Fibroblast of skin of right quadriceps (primary cell): ENCODE data around the gene TPH1.

Experiments used
- DNase-seq: peaks from one replicate; pipeline ENCODE4 v3.0.0-alpha.2; 2013

The TPH1 gene

DNA sequence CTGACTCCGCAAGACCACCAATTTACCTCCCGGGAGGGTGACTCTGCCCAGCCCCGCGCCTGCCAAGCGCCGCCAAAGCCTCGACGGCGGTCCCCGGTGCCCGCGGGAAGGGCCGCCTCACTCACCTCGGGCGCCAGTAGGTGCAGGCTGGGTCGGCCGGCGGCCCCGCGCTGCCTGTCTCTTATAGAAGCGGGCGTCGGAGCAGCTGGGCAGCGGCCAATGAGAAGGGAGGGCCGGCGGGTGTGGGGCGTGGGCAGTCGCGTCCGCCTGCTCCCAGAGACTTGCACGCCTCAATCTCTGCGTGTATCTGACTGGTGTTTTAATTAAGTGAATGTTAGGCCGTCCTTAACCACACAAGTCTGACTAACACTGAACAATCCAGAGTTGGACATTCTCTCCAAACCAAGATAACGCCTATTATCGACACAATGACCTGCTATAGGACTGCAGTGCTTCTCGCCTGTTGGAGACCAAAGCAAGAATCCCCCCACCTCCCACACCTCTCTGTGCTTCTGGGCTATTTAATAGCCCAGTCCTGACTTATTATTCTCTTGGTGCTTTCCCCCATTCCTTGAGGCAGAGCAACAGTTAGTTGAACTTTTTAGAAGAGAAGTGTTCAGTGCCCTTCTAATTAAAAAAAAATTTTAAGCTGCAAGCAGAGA is at the start of gene TPH1:
TSS of gene TPH1 (minus strand) at position 154 of the 662 bp plus-strand sequence. CDS start 5,507 bp downstream, outside the sequence.
- no peak for DNase-seq

DNA sequence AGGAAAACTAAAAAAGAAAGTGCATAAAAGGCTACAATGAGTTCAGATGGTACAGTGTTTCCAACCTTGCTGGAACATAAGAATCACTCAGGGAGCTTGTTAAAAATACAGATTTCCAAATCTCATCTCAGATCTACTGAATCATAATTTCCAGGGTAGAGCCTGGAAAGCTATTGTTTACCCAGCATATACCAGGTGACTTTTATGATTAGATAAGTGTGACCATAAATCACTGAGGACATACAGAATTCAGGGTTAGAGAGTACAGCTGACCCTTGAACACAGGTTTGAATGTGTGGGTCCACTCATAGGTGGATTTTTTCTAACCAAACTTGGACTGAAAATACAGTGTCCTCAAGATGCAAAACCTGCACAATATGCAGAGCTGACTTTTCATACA is 47.9 kb upstream of the TPH1 start:
- no peak for DNase-seq

DNA sequence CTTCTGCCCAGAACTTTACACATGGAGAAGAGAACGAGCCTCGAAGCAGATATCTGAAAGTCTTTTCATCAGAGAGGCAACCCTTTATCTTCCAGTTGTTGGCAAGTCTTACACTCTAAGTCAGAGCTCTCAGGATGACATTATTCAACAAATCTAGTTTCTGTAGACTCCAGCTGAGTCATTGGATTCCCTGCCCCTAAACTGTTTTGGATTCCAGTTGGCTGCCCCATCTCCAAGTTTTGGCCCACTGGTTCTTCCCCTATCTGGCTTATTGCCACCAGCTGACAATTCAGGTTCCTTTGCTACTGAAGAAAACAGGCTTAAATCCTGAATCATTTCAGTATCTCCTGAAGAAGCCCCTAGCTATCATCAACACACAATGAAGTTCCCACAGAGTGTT is 45.7 kb upstream of the TPH1 start:
- DNase-seq: peak; percentile 14

DNA sequence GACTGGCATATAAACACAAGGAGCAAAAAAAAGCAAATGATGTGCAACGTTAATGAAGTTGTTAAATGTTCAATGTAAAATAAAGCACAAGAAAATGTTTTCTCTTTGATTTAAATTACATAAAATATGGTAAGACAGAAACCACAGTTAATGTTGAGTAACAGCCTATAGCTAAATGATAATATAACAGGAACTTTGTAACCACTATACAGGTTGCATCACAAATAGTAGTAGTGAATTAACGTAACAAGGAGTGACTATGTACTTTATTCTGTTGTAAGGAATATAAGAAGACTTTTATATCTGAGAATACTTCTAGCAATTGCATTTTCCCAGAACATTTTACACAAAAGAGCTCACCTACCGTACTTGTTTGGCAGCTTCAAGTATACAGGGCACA is 42.9 kb upstream of the TPH1 start:
- no peak for DNase-seq

DNA sequence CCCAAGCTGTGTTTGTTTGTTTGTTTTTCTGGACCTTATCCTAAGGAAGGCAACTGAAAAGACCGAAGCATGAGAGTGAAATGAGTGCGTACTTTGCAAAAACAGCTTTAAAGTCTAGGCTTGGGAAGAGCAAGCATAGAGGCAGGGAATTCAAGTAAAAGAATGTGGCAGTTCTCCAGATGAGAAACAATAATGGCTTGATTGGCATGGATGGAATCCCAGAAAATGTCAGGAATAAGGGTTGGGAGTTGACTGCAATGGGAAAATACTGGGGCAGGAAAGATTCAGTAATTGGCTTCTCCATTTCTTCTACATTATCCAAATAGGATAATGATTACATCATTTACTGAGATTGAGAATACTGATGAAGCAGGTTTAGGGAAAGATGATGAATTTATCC is 42.3 kb upstream of the TPH1 start:
- DNase-seq: no peak

DNA sequence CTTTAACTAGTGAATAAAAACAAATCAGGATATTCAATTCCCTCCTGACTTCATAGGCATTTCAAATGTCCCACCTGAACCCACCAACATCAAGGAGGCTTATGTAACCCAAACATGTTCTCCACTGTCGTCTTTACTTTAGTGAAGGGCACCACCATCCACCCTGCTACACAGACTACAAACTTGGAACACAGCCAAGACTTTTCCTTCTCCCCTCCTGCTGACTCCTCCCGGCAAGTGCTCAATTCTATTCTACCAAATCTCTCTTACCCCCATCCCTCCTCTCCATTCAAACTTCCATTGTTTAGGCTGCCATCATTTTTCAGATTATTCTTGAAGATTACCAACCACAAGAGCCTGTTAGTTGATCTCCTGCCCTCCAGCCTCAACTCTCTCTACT is 35.5 kb upstream of the TPH1 start:
- no peak for DNase-seq

DNA sequence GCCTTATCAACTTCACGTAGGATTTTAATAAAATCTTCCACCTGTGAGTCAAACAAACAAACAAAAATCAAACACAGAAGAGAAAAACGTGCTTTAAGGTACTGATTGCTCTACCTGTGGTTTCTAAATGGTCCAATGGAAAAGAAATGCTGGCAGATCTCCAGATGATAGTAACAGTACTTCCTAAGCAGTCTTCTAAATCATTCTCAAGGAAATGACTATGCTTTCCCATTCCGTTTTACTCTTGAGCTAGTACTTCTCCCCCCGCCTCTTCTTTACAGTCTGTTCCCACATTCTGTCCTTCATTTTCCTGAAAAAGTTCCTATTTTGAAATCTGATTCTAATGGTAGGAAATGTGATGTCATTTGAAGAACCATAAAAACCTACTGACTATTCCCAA is 34.4 kb upstream of the TPH1 start:
- no peak for DNase-seq

DNA sequence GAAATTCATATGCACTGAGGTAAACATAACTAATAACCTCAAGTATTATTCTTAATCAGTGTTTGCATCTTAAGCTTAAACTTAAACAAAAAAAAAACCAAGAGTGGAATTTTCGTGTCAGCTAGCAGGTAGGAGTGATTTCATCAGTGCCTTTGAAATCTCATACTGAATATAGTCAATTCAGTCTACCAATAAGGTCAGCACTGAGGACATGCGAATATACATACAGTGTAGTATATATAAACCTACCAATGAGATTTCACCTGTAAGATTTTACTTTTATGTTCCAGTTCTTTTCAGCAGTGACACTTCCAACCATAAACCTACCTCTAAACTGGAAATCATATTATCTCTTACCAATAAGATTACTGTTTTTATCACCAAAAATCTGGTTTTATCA is 32.8 kb upstream of the TPH1 start:
- DNase-seq: no peak

DNA sequence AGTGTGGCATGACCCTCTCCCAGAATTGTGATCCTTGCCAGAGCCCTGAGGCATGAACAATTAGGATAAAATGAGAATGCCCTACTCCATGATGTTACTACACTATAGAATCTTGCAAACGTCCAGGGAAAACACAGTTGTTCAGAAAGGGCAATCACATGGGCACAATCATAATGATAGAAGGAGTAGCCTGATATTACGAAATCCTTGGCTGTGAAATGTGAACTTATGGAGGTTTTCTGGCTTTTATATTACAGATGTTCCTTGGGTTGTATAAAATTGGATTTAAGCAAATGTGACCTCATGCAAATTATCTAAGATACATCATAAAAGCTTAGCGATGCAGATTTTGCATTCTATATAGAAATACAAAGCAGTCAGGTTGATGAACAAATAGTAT is 29.4 kb upstream of the TPH1 start:
- DNase-seq: no peak

DNA sequence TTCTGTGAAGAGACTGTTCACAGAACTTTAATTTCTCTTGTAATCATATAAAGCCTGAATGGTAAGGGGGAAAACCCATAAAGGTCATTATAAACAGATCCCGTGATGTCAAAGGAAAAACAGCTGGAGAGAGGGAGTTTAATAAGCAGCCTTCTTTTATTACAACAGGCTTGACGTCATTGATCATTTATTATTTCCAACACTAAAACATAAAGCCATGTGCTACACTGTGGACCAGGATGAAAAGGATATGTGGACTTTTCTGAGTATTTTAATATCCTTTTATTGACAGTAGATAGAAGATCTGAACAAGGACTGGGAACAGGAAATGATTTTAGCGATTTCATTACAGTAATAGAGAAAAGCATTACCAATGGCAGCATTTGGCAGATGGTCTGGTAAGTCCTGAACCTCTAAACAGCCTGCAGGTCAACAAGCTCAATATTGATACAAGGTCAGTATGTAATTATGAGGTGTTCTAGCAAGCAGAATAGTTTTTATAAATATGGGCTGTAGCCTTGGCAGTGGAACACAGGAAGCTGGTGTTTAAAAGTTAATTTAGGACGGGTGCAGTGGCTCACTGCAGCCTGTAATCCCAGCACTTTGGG is 25.1 kb upstream of the TPH1 start:
- no peak for DNase-seq

DNA sequence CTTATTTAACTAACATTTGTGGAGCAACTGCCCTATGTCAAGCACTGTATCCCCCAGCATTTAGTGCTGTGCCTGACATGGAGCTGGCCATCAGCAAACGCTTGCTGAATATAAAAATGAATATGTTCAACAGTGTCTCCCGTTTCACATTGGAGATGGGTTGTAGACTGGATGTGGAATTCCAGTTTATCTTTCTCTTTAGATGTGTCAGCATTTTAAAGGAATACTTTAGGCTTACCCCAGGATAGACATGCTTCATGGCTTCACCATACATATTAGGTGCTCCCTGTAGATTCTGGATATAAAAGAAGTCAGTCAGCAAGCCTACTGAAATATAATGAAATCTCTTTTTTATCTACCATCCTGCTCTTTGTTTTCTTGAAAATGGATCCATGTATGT is 21.3 kb upstream of the TPH1 start:
- DNase-seq: no peak

DNA sequence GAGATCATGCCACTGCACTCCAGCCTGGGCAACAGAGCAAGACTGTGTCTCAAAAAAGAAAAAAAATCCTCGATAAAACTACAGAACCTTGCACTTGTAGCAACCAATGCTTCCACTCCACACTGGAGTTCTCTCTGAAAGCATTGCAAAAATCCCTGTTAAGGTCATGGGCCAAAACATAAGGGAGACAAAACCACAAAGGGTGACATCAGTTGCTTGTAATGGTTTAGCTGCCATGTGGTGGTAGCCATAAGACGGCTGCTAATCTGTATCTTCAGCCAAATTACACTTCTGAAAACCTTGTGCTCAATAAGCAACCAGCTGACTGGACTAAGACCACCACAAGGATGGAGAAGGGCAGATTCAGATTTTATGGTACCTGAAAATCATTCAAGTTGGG is 20.6 kb upstream of the TPH1 start:
- DNase-seq: no peak

DNA sequence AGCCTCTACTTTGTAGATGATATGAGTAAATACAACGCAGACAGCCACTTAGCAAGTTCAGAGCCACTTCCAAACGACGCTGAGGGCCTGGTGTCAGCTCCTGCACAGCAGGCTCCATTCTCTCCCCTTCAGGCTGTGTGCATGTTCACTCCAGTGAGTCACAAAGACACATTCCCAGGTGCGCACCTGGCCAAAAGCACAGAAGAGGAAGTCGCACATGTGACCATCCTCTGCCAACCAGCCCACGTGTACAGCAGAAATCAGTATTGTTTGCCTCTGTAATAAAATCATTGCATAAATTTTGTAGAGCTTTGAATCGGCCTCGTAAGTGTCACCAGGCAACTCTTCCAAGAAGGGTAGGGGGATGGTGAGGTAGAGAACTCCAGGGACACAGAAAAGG is 19.5 kb upstream of the TPH1 start:
- no peak for DNase-seq

DNA sequence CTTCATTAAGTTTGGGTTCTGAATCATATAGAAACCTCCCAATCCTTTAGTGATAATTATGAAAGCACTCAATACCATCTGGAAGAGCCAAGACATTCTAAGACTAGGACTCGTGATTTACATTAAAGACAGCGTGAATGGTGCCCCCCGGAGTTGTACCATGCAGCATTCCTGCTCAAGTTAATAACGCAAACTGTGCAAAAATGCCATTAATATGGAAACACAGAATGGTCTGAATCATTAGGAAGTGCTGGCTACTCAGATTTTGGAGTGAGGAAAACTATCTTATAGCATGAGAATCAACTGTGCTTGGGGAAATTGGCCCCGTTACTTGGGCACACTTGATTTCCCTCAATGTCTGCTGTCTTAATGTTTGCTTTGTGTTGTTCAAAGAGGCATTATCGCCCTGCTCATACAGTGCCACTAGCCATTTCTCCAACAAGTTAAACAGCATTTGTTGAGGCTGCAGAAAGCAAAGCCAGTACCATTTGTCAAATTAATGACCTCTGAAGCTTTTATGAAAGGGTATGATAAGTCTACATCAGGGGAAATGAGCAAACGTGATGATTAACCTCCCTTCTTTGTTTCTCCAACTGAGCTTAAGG is 18.5 kb upstream of the TPH1 start:
- no peak for DNase-seq

DNA sequence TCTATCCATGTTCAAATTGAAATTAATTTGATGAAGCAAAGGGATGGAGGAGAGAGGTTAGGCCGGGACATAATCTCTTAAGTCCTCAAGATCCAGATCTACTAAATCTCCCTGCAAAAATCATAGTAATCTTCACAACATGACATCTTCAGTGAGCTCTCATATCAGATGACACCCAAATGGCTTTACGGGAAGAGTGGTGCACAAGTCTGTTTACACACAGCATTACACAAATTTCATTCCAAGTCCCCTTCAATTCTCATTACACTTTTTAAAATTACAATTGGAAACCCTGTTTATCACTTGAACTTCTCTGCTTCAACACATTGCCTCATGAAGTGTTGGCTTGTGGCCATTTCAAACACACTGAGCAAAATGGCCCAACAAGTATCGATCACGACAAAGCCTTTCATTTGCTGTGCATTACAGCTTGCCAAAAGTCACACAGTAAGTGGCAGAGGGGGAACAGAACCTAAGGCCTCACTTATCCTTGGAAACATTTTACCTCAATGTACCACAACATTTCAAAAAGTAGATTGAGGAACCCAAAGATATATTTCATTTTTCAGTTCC is 17.9 kb upstream of the TPH1 start:
- no peak for DNase-seq

DNA sequence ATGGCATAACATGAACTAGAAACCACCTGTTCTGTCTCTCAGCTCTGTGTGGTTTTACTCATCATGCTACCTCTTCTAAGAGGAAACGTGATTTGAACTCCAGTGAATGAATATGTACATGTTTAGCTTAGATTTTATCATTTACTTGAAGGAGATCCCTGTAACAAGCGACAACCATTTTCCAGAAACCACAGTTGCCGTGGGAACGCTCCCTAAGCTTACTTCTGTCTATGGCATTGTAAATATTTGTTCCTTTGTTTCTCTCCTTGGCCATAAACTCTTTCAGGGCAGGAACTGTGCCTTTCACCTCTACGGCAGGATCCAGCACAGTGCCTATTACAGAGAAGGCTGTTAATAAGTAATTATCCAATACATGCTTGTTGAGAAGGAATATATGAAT is 17.1 kb upstream of the TPH1 start:
- no peak for DNase-seq

DNA sequence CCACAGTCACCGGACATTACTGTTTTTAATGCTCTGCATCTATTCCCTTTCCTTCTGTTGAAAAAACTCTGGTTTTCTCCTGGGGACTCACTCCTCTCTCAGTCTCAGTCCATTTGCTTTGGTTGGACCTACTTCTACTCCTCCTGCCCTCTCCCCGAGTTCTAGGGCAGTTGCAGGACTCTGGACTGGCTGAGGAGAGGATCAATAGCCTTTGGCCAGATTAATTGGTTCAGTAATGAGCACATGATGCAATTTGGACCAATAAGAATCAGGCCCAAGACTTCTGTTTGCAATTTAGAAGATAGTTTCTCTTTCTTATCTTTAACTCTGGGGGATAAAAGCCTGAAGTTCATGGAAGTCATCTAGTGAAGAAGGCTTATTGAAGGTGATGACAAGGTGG is 15.3 kb upstream of the TPH1 start:
- DNase-seq: no peak

DNA sequence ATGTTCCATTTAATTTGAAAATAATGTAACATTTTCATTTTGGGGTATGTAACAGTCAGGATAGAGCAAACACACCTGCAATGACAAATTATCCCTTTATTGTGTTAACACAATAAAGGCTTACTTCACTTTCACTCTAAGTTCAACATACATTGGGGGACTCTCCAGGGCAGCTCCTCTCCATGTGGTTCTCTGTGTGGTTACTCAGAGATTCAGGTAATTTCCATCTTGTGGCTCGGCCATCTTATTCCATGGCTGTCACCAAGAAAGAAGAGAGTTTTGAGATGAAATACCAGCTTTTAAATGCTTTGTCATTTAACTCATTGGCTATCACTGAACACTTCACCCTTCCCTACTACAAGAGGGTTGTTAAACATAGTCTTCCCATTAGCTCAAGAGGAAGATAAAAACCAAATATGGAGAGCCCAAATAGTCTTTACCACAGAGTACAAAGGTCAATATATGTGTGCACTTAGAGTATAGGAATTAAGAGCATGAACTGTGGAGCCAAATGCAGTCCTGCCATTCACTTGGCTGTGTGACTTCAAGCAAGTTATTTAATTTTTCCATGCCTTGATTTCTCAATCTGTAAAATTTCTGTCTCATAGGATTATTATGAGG is 10.6 kb upstream of the TPH1 start:
- DNase-seq: no peak

DNA sequence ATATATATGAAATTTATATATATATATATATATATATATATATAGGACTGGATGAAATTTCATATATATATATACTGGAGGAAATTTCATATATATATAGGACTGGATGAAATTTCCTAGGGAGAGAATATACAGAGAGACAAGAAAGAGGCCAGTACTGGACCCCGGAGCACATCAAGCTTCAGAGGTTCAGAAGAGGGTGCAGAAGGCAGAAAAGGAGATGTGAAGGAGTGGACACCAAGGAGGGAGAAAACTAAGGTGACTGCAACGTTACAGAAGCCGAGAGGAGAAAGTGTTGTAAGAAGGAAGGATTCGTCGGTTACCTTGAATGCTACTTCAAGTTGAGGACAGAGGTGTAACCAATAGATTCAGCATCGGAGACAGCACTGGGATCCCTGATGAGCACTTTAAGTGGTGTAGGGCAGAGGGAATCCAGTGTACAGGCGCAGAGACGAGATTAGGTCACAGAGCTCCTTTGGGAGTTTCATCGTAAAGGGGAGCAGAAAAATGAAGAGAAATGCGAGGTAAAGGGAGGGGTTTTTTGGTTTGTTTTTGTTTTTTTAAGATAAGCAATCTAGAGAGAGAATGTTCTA is 8.5 kb upstream of the TPH1 start:
- DNase-seq: no peak

DNA sequence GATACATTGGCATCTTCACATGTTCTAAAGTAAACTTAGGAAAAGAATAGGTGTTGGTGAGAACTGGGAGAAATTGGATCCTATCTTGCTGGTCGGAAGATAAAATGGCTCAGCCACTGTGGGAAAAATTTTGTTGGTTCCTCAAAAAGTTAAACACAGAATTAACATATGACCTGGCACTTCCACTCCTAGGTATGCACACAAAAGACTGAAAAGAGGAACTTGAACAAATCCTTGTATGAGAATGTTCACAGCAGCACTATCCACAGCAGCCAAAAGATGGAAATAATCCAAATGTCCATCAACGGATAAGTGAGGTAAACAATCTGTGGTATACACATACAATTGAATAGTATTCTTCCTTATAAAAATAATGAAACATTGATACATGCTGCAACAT is 4.8 kb upstream of the TPH1 start:
- DNase-seq: no peak

DNA sequence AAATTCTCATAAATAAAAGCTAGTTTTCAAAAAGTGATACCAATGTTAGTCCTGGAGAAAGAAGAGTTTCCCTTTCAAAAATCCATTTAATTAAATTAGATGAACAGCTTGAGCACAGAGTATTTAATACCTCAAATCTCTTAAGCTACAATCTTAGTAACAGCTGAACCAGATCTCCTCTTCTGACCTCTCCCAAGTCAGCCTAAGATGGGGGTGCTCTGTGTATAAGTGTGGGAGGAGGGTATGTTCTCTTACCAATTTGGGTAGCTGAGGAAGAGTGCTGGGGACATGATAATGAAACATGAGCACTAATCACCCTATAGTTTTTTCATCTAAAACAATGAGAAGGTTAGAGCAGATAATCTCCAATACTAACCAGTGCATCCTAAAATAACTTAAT is 9.6 kb downstream of the TPH1 start:
- no peak for DNase-seq

DNA sequence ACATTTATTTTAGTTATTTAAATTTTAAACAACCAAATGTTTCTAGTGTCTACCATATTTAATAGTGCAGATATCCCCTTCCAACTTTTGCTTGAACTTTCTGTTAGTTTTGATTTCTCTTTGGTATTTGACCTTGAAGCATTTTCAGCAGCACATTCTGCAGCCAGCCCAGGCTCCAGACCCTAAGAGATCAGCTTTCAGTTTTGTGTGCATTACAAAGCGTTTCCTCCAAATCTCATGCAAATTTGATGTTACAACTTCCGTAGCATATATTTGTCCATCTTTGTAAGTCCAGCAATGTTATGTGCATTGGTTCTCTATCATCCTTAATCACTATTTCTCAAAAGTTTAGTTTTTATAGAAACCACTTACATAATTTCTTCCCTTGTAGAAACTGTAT is 18.6 kb downstream of the TPH1 start:
- no peak for DNase-seq

DNA sequence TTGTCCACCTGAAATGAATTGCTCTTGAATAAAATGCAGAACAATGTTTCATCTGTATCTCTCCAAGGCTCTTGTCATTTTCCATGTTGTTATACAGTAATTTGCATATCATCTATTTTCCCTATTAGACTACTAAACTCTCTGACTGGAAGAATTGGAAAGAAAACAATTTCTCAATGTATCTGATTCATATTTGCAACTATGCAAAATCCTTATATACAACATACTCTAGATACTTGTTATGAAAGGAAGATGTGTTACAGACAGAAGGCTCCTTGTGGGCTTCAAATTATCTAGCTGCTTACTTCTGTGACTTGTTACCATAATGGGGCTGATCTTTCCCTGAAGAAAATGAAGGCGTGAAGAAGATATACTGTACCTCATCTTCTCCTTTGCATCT is 23.6 kb downstream of the TPH1 start:
- no peak for DNase-seq

DNA sequence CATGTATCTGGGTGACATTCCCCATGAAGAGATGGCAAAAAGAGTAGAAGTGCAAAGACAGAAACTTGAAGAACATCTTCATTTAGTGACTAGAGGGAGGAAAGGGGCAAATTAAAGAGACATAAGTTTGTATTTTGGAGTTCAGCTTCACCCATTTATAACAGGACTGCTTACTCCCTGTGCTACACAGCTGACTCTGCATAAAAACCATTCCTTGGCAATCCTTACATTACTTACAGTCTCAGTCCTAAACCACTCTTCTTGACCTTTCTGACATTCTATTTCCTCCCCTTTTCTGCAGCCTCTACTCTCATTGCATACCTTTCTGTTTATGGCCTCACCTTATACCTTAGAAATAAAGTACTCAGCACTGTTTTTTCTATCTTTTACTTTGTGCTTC is 26.4 kb downstream of the TPH1 start:
- no peak for DNase-seq
